ENCODE measurements around the gene TRIM2. TPM values are rescaled to one million over a fixed set of nuclear protein-coding genes. Genes with fewer than 3 reads are reported as not detected.

The TRIM2 gene
- total RNA-seq, 3 donors from 2014 or later: 0.34 to 0.94 (median 0.49) TPM

GRCh38 chr4:153346031-153346430 lies 141.8 kb downstream of the TRIM2 start:
- no peak for ATAC-seq
- Mint-ChIP-seq H3K36me3 (ENCODE audit: insufficient read depth) (no peaks in the 10 kb centered on the region), H3K9me3 (no peaks in the 10 kb centered on the region), H3K4me3 (peak overlapping the region; percentile 91), H3K27me3 (ENCODE audit: low read depth) (no peaks in the 10 kb centered on the region), H3K4me1 (ENCODE audit: low read depth) (peaks cover 24% of the 10 kb centered on the region)
- no peak for DNase-seq

GRCh38 chr4:153346563-153346962 lies 142.3 kb downstream of the TRIM2 start:
- no peaks in the 10 kb centered on the region for H3K9me3 Mint-ChIP-seq
- ATAC-seq: no peak
- H3K4me1 Mint-ChIP-seq (ENCODE audit: low read depth): peaks cover 24% of the 10 kb centered on the region
- no peaks in the 10 kb centered on the region for H3K27me3 Mint-ChIP-seq (ENCODE audit: low read depth)
- no peaks in the 10 kb centered on the region for H3K36me3 Mint-ChIP-seq (ENCODE audit: insufficient read depth)
- DNase-seq: no peak
- no peak overlapping the region for H3K4me3 Mint-ChIP-seq

- ATAC-seq (no peak), DNase-seq (no peak)
- H3K36me3 Mint-ChIP-seq (ENCODE audit: insufficient read depth): no peaks in the 10 kb centered on the region
- H3K4me1 Mint-ChIP-seq (ENCODE audit: low read depth): peaks cover 24% of the 10 kb centered on the region
- H3K27me3 Mint-ChIP-seq (ENCODE audit: low read depth): no peaks in the 10 kb centered on the region
- no peak overlapping the region for H3K4me3 Mint-ChIP-seq
- H3K9me3 Mint-ChIP-seq: no peaks in the 10 kb centered on the region
Measured at GRCh38 chr4:153347117-153347516, 142.9 kb downstream of the TRIM2 start.

- no peak for ATAC-seq
- DNase-seq: no peak
- Mint-ChIP-seq H3K9me3 (no peaks in the 10 kb centered on the region), H3K4me1 (ENCODE audit: low read depth) (peaks cover 24% of the 10 kb centered on the region), H3K27me3 (ENCODE audit: low read depth) (no peaks in the 10 kb centered on the region), H3K4me3 (no peak overlapping the region), H3K36me3 (ENCODE audit: insufficient read depth) (no peaks in the 10 kb centered on the region)
Measured at GRCh38 chr4:153348006-153348405, 143.8 kb downstream of the TRIM2 start.

- ATAC-seq: no peak
- no peak for DNase-seq
- Mint-ChIP-seq H3K27me3 (ENCODE audit: low read depth) (no peaks in the 10 kb centered on the region), H3K9me3 (no peaks in the 10 kb centered on the region), H3K36me3 (ENCODE audit: insufficient read depth) (no peaks in the 10 kb centered on the region), H3K4me3 (no peak overlapping the region), H3K4me1 (ENCODE audit: low read depth) (peaks cover 21% of the 10 kb centered on the region)
Measured at GRCh38 chr4:153349206-153349805, 145.1 kb downstream of the TRIM2 start.

GRCh38 chr4:153362184-153362583 lies 157.9 kb downstream of the TRIM2 start:
- Mint-ChIP-seq H3K27me3 (ENCODE audit: low read depth) (no peaks in the 10 kb centered on the region), H3K4me3 (no peak overlapping the region), H3K4me1 (ENCODE audit: low read depth) (peaks cover 7% of the 10 kb centered on the region), H3K9me3 (no peaks in the 10 kb centered on the region), H3K36me3 (ENCODE audit: insufficient read depth) (no peaks in the 10 kb centered on the region)
- DNase-seq (no peak), ATAC-seq (no peak)

- H3K36me3 Mint-ChIP-seq (ENCODE audit: insufficient read depth): no peaks in the 10 kb centered on the region
- no peaks in the 10 kb centered on the region for H3K9me3 Mint-ChIP-seq
- DNase-seq (no peak), ATAC-seq (no peak)
- peaks cover 6% of the 10 kb centered on the region for H3K4me1 Mint-ChIP-seq (ENCODE audit: low read depth)
- no peak overlapping the region for H3K4me3 Mint-ChIP-seq
- H3K27me3 Mint-ChIP-seq (ENCODE audit: low read depth): no peaks in the 10 kb centered on the region
Measured at GRCh38 chr4:153364061-153364460, 159.8 kb downstream of the TRIM2 start.

GRCh38 chr4:153365003-153365402 lies 160.8 kb downstream of the TRIM2 start:
- H3K36me3 Mint-ChIP-seq (ENCODE audit: insufficient read depth): no peaks in the 10 kb centered on the region
- peaks cover 6% of the 10 kb centered on the region for H3K4me1 Mint-ChIP-seq (ENCODE audit: low read depth)
- ATAC-seq (no peak), DNase-seq (no peak)
- H3K4me3 Mint-ChIP-seq: no peak overlapping the region
- H3K27me3 Mint-ChIP-seq (ENCODE audit: low read depth): no peaks in the 10 kb centered on the region
- no peaks in the 10 kb centered on the region for H3K9me3 Mint-ChIP-seq

- Mint-ChIP-seq H3K4me1 (ENCODE audit: low read depth) (peaks cover 6% of the 10 kb centered on the region), H3K4me3 (no peak overlapping the region), H3K36me3 (ENCODE audit: insufficient read depth) (no peaks in the 10 kb centered on the region), H3K27me3 (ENCODE audit: low read depth) (no peaks in the 10 kb centered on the region), H3K9me3 (no peaks in the 10 kb centered on the region)
- DNase-seq (no peak), ATAC-seq (no peak)
Measured at GRCh38 chr4:153366486-153366885, 162.2 kb downstream of the TRIM2 start.

GRCh38 chr4:153367092-153367491 lies 162.8 kb downstream of the TRIM2 start:
- Mint-ChIP-seq H3K4me3 (no peak overlapping the region), H3K27me3 (ENCODE audit: low read depth) (no peaks in the 10 kb centered on the region), H3K9me3 (no peaks in the 10 kb centered on the region), H3K4me1 (ENCODE audit: low read depth) (peaks cover 9% of the 10 kb centered on the region), H3K36me3 (ENCODE audit: insufficient read depth) (no peaks in the 10 kb centered on the region)
- no peak for DNase-seq
- ATAC-seq: peak in 1 of 2 donors; percentile 66

GRCh38 chr4:153369021-153369420 lies 164.8 kb downstream of the TRIM2 start:
- peaks cover 2% of the 10 kb centered on the region for H3K36me3 Mint-ChIP-seq (ENCODE audit: insufficient read depth)

GRCh38 chr4:153371701-153372234 lies 167.5 kb downstream of the TRIM2 start:
- Mint-ChIP-seq H3K36me3 (ENCODE audit: insufficient read depth) (peaks cover 3% of the 10 kb centered on the region), H3K27me3 (ENCODE audit: low read depth) (no peaks in the 10 kb centered on the region), H3K9me3 (peaks cover 7% of the 10 kb centered on the region), H3K4me3 (no peak overlapping the region), H3K4me1 (ENCODE audit: low read depth) (peaks cover 9% of the 10 kb centered on the region)
- DNase-seq (no peak), ATAC-seq (peak; percentile 40 to 74)

More at GRCh38 chr4:153369021-153369420, 164.8 kb downstream of the TRIM2 start:
- ATAC-seq: no peak
- Mint-ChIP-seq H3K9me3 (peaks cover 7% of the 10 kb centered on the region), H3K4me1 (ENCODE audit: low read depth) (peaks cover 9% of the 10 kb centered on the region), H3K27me3 (ENCODE audit: low read depth) (no peaks in the 10 kb centered on the region), H3K4me3 (no peak overlapping the region)
- DNase-seq: no peak

- H3K4me3 Mint-ChIP-seq: no peak overlapping the region
- H3K4me1 Mint-ChIP-seq (ENCODE audit: low read depth): peaks cover 4% of the 10 kb centered on the region
- no peak for ATAC-seq
- peaks cover 3% of the 10 kb centered on the region for H3K36me3 Mint-ChIP-seq (ENCODE audit: insufficient read depth)
- H3K9me3 Mint-ChIP-seq: peaks cover 7% of the 10 kb centered on the region
- DNase-seq: no peak
- no peaks in the 10 kb centered on the region for H3K27me3 Mint-ChIP-seq (ENCODE audit: low read depth)
Measured at GRCh38 chr4:153372967-153373562, 168.8 kb downstream of the TRIM2 start.

- DNase-seq: no peak
- no peaks in the 10 kb centered on the region for H3K27me3 Mint-ChIP-seq (ENCODE audit: low read depth)
- peaks cover 7% of the 10 kb centered on the region for H3K9me3 Mint-ChIP-seq
- no peak overlapping the region for H3K4me3 Mint-ChIP-seq
- H3K4me1 Mint-ChIP-seq (ENCODE audit: low read depth): peaks cover 6% of the 10 kb centered on the region
- peaks cover 3% of the 10 kb centered on the region for H3K36me3 Mint-ChIP-seq (ENCODE audit: insufficient read depth)
- ATAC-seq: no peak
Measured at GRCh38 chr4:153374442-153374841, 170.2 kb downstream of the TRIM2 start.

- ATAC-seq (no peak), DNase-seq (no peak)
- Mint-ChIP-seq H3K4me1 (ENCODE audit: low read depth) (peaks cover 6% of the 10 kb centered on the region), H3K27me3 (ENCODE audit: low read depth) (no peaks in the 10 kb centered on the region), H3K36me3 (ENCODE audit: insufficient read depth) (peaks cover 3% of the 10 kb centered on the region), H3K4me3 (no peak overlapping the region), H3K9me3 (peaks cover 7% of the 10 kb centered on the region)
Measured at GRCh38 chr4:153375303-153375702, 171.1 kb downstream of the TRIM2 start.
